ENCODE data around the gene CISH.

CISH gene

DNA sequence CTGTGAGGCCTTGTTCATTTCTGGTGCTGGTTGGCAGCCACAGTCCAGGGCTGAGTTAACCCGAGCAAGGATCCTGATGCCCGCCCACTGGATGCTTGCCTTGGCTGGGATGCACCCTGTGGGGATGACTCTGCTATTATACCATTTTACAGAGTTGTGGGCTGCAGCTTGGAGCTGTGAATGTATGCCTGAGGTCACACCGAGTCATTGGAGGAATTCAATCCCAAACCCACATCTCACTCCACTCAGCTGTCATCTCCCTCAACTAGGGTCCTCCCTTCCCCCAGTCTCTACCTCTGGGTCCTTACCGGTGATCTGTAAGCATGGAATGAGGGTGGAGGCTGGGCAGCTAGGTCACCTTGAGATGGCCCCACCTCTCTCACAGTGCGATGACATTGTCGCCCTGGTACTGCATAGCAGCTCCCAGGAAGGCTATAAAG, 27.5 kb upstream of the CISH start:
- peak; percentile 37 for DNase-seq (ENCODE audit: low read depth)
- TF ChIP-seq, protein P1, sequence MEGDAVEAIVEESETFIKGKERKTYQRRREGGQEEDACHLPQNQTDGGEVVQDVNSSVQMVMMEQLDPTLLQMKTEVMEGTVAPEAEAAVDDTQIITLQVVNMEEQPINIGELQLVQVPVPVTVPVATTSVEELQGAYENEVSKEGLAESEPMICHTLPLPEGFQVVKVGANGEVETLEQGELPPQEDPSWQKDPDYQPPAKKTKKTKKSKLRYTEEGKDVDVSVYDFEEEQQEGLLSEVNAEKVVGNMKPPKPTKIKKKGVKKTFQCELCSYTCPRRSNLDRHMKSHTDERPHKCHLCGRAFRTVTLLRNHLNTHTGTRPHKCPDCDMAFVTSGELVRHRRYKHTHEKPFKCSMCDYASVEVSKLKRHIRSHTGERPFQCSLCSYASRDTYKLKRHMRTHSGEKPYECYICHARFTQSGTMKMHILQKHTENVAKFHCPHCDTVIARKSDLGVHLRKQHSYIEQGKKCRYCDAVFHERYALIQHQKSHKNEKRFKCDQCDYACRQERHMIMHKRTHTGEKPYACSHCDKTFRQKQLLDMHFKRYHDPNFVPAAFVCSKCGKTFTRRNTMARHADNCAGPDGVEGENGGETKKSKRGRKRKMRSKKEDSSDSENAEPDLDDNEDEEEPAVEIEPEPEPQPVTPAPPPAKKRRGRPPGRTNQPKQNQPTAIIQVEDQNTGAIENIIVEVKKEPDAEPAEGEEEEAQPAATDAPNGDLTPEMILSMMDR (IDR thresholded peaks at IDR 0.05; ENCODE audit: low read depth, low read length, missing control alignments), result no peak

DNA sequence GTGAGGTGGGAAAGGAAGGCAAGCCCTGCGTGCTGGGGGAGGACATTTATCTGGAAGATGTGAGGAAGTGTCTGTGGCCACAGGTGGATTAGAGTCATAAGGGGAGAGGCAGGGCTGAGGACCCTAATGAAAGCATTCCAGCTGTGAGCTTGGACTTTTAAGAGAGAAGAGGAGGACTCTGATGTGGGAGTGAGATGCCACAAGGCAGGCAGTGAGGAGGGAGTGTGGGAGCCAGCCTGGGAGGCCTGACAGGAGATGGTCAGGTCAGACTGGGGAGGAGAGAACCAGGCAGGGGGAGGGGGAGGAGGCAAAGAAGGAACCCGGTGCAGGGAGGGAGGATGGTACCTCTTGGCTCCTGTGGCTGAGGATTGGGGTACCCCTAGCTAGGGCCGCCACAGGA, 26.4 kb upstream of the CISH start:
- TF ChIP-seq, protein P1 (IDR thresholded peaks at IDR 0.05; ENCODE audit: low read depth, low read length, missing control alignments), result no peak
- in situ Hi-C loops (cut with HindIII; ENCODE audit: low sequenced_read_pairs), result no loop called here
- DNase-seq (ENCODE audit: low read depth), result no peak
- H3K4me3 ChIP-seq (ENCODE audit: low read depth, low read length), result no peak overlapping the region

More for the DNA sequence above, 27.5 kb upstream of the CISH start:
- in situ Hi-C loops (cut with HindIII; ENCODE audit: low sequenced_read_pairs), result no loop called here
- H3K4me3 ChIP-seq (ENCODE audit: low read depth, low read length), result no peak overlapping the region

DNA sequence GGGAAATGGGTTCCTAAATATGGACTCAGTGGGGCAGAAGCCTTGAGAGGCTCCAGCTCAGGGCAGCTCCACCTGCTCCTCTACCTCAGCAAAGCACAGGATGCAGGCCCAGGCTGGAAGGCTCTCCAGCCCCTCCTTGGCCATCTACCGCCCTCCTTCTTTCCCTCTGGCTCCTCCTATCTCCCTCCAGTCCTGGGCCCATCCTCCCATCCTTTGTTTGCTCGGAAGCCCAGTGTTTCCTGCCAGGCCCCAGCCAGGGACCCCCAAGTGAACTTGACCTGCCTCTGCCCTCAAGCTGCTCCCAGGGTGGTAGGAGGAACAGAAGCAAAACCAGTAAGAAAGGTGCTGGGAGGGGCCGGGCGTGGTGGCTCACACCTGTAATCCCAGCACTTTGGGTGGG, 25.4 kb upstream of the CISH start:
- no peak for DNase-seq (ENCODE audit: low read depth)
- no peak overlapping the region for H3K4me3 ChIP-seq (ENCODE audit: low read depth, low read length)
- in situ Hi-C loops (cut with HindIII; ENCODE audit: low sequenced_read_pairs), result no loop called here
- TF ChIP-seq, protein P1 (IDR thresholded peaks at IDR 0.05; ENCODE audit: low read depth, low read length, missing control alignments), result no peak

DNA sequence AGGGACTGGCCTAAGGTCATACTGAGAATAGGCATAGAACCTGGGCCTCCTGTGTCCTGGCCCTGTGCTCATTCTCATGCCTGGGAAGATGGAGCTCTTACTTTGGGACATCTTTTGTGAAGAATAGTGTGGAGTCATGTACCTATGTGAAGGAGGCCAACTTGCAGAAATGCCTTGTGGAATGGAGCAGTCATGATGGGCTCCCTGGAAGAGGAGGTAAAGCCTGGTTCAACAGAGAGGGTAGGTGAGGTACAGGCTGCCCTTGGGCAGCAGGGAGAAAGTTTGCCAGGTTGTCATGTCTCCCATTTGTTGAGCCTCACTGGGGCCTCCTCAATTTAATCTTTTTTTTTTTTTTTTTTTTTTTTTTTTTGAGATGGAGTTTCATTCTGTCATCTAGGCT, 23.5 kb upstream of the CISH start:
- TF ChIP-seq, protein P1 (IDR thresholded peaks at IDR 0.05; ENCODE audit: low read depth, low read length, missing control alignments), result no peak
- DNase-seq (ENCODE audit: low read depth), result no peak
- in situ Hi-C loops (cut with HindIII; ENCODE audit: low sequenced_read_pairs), result no loop called here
- no peak overlapping the region for H3K4me3 ChIP-seq (ENCODE audit: low read depth, low read length)

DNA sequence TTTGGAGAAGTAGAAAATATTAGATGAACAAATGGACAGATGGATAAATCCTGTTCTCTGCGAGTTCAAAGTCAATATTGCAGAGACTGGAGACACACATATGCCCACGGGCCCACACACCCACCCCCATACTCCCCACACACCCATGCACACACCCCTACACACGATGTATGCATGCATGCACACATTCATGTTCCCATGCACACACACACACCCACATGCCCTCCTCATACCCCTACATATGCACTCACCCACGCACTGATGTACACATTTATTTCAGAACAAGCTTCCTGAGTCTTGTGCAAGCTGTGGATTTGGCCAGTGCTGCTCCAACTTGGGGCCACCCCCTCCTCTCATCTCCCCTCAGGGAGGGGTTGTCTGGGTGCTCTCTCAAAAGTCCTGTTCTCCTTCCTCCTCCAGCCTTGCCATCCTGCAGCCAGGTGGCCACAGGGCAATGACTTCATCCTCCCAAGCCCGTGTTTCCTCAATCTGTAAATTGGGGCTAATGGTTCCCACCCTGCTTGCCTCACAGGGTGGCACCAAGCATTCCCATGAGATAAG, 21.7 kb upstream of the CISH start:
- TF ChIP-seq, protein P1 (IDR thresholded peaks at IDR 0.05; ENCODE audit: low read depth, low read length, missing control alignments), result no peak
- no peak for DNase-seq (ENCODE audit: low read depth)
- in situ Hi-C loops (cut with HindIII; ENCODE audit: low sequenced_read_pairs), result no loop called here
- H3K4me3 ChIP-seq (ENCODE audit: low read depth, low read length), result no peak overlapping the region

DNA sequence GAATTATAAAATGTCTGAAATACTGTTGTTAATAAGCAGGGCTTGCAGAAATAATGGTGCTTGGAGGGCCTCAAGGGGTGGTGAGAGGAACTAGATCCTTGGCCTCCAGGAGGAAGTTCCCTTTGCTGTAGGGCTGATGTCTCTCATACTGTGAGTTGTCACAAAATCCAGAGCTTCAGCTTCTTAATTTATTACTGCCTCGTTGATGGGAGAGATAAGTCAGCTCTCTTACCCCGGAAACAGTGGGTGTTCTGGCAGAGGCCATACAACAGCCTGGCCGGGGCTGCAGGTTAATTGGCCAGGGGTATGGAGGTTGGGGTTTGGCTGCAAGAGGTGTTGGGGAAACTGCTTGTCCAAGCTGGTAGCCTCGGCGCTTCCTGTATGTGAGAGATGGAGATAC, 20.9 kb upstream of the CISH start:
- no peak for DNase-seq (ENCODE audit: low read depth)
- TF ChIP-seq, protein P1 (IDR thresholded peaks at IDR 0.05; ENCODE audit: low read depth, low read length, missing control alignments), result no peak
- in situ Hi-C loops (cut with HindIII; ENCODE audit: low sequenced_read_pairs), result no loop called here
- no peak overlapping the region for H3K4me3 ChIP-seq (ENCODE audit: low read depth, low read length)
